GM18498 (cell line): ENCODE measurements around the gene PTGIS.

Source experiments
- ATAC-seq: cut with Tn5 transposase; IDR thresholded peaks from one replicate; pipeline ENCODE4 v1.9.1; 2021; ENCODE audit warnings: mild to moderate bottlenecking, moderate library complexity; ENCODE audit not compliant: unreplicated experiment

The PTGIS gene

GRCh38 chr20:49532285-49532946, 35.5 kb downstream of the PTGIS start:
- no peak for ATAC-seq

GRCh38 chr20:49529470-49529869, 38.5 kb downstream of the PTGIS start:
- no peak for ATAC-seq

- no peak for ATAC-seq
These were observed 41.4 kb downstream of the PTGIS start for GRCh38 chr20:49526568-49526967.

- ATAC-seq: no peak
These were observed 41.9 kb downstream of the PTGIS start for GRCh38 chr20:49526056-49526455.

- no peak for ATAC-seq
These were observed 44.1 kb downstream of the PTGIS start for GRCh38 chr20:49523767-49524360.

- no peak for ATAC-seq
These were observed 46.6 kb downstream of the PTGIS start for GRCh38 chr20:49521356-49521755.

GRCh38 chr20:49519777-49520359, 48.1 kb downstream of the PTGIS start:
- ATAC-seq: no peak

- ATAC-seq: no peak
These were observed 48.7 kb downstream of the PTGIS start for GRCh38 chr20:49519212-49519712.

GRCh38 chr20:49518576-49518975, 49.4 kb downstream of the PTGIS start:
- no peak for ATAC-seq

GRCh38 chr20:49517805-49518100, 50.2 kb downstream of the PTGIS start:
- no peak for ATAC-seq

GRCh38 chr20:49516916-49517804, 50.8 kb downstream of the PTGIS start:
- no peak for ATAC-seq

- no peak for ATAC-seq
These were observed 52.4 kb downstream of the PTGIS start for GRCh38 chr20:49515586-49515985.

- no peak for ATAC-seq
These were observed 54.4 kb downstream of the PTGIS start for GRCh38 chr20:49513517-49513916.

GRCh38 chr20:49513009-49513408, 54.9 kb downstream of the PTGIS start:
- ATAC-seq: no peak

GRCh38 chr20:49511788-49512525, 56.0 kb downstream of the PTGIS start:
- no peak for ATAC-seq

GRCh38 chr20:49510562-49511122, 57.3 kb downstream of the PTGIS start:
- no peak for ATAC-seq

GRCh38 chr20:49508435-49509199, 59.3 kb downstream of the PTGIS start:
- ATAC-seq: no peak

- no peak for ATAC-seq
These were observed 60.0 kb downstream of the PTGIS start for GRCh38 chr20:49507741-49508434.

- no peak for ATAC-seq
These were observed 62.4 kb downstream of the PTGIS start for GRCh38 chr20:49505518-49505917.
